MCF 10A (cell line): ENCODE results near the gene SPATS2L. TPM values are rescaled to one million over a fixed set of nuclear protein-coding genes. Genes with fewer than 3 reads are reported as not detected.

Experiments
- BruUV-seq: library from RNA; stranded (reverse); fragments of 400-500 nt; replicated peaks from 2 replicates; lab custom pipeline; 2021; lab: Mats Ljungman, UMichigan
- CTCF ChIA-PET: fragments of 300-600 bp; sonication (Branson Sonifier 250); formaldehyde crosslinking; extraction: SDS; loops from one replicate; lab custom pipeline; 2021; ENCODE audit warnings: antibody characterized with exemption, inconsistent platforms; lab: Yijun Ruan, JAX
- POLR2A ChIA-PET: fragments of 300-600, 350-650 bp; sonication (Branson Sonifier 250); formaldehyde crosslinking; extraction: SDS; loops from one replicate; lab custom pipeline; 2020; ENCODE audit warnings: antibody characterized with exemption, inconsistent platforms; lab: Yijun Ruan, JAX
- DNase-seq: peaks from one replicate; pipeline ENCODE4 v3.0.0-alpha.2; 2018; ENCODE audit not compliant: unreplicated experiment
- H3K27ac Mint-ChIP-seq: one replicate; pipeline ENCODE4 v1.8.0; 2022; ENCODE audit warnings: mild to moderate bottlenecking, low read depth, mixed read lengths; ENCODE audit not compliant: unreplicated experiment
- H3K27me3 Mint-ChIP-seq: one replicate; pipeline ENCODE4 v1.8.0; 2022; ENCODE audit warnings: mixed read lengths; ENCODE audit not compliant: insufficient read depth, unreplicated experiment
- H3K36me3 Mint-ChIP-seq: one replicate; pipeline ENCODE4 v1.8.0; 2022; ENCODE audit warnings: mild to moderate bottlenecking, moderate library complexity, mixed read lengths; ENCODE audit not compliant: insufficient read depth, unreplicated experiment
- H3K4me1 Mint-ChIP-seq: one replicate; pipeline ENCODE4 v1.8.0; 2022; ENCODE audit warnings: mixed read lengths; ENCODE audit not compliant: insufficient read depth, unreplicated experiment
- H3K4me3 Mint-ChIP-seq: one replicate; pipeline ENCODE4 v1.8.0; 2022; ENCODE audit warnings: mild to moderate bottlenecking, moderate library complexity, mixed read lengths; ENCODE audit not compliant: unreplicated experiment
- H3K9me3 Mint-ChIP-seq: one replicate; pipeline ENCODE4 v1.8.0; 2022; ENCODE audit warnings: mixed read lengths; ENCODE audit not compliant: unreplicated experiment
- intact Hi-C: fragments of 100-400 bp; cut with micrococcal nuclease; formaldehyde crosslinking; loops from 2 replicates; pipeline ENCODE4 v1.14.1; 2022
- total RNA-seq: library from RNA; stranded (reverse); gene quantifications from 2 replicates; pipeline ENCODE4 v1.2.3, GENCODE V29; 2022
- TF ChIP-seq, protein P1 (sequence below): fragments of 200-600 bp; IDR thresholded peaks from one replicate; pipeline ENCODE4 v1.8.0; 2022; ENCODE audit warnings: antibody characterized with exemption, mild to moderate bottlenecking; ENCODE audit not compliant: unreplicated experiment

SPATS2L gene
- total RNA-seq, 1 experiment from 2014 or later = 68.3 TPM

- H3K27ac Mint-ChIP-seq = no peak overlapping the region
- TF ChIP-seq, protein P1, sequence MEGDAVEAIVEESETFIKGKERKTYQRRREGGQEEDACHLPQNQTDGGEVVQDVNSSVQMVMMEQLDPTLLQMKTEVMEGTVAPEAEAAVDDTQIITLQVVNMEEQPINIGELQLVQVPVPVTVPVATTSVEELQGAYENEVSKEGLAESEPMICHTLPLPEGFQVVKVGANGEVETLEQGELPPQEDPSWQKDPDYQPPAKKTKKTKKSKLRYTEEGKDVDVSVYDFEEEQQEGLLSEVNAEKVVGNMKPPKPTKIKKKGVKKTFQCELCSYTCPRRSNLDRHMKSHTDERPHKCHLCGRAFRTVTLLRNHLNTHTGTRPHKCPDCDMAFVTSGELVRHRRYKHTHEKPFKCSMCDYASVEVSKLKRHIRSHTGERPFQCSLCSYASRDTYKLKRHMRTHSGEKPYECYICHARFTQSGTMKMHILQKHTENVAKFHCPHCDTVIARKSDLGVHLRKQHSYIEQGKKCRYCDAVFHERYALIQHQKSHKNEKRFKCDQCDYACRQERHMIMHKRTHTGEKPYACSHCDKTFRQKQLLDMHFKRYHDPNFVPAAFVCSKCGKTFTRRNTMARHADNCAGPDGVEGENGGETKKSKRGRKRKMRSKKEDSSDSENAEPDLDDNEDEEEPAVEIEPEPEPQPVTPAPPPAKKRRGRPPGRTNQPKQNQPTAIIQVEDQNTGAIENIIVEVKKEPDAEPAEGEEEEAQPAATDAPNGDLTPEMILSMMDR = no peak
- no peaks in the 10 kb centered on the region for H3K9me3 Mint-ChIP-seq
- H3K4me3 Mint-ChIP-seq = no peak overlapping the region
- H3K36me3 Mint-ChIP-seq = no peaks in the 10 kb centered on the region
- H3K4me1 Mint-ChIP-seq = peaks cover 12% of the 10 kb centered on the region
- TSS peak; percentile 39 for BruUV-seq
- intact Hi-C loops = no loop called here
- H3K27me3 Mint-ChIP-seq = no peaks in the 10 kb centered on the region
- DNase-seq = peak; percentile 83
- POLR2A ChIA-PET = interaction anchor here (0.6 to 4.6 kb wide), 9 partner anchors 10 to 269 kb away, joined by 3 to 20 read pairs (median 3); partner anchors contain the start of gene SPATS2L
- CTCF ChIA-PET = interaction anchor here (0.6 to 2.3 kb wide), 2 partner anchors 12 to 305 kb away, joined by 3 to 9 read pairs; no protein-coding TSS in a partner anchor
These were observed 17.6 kb upstream of the SPATS2L start for GRCh38 chr2:200288670-200289429.

- no peak overlapping the region for H3K27ac Mint-ChIP-seq
- no TSS peak for BruUV-seq
- H3K4me3 Mint-ChIP-seq = no peak overlapping the region
- no peaks in the 10 kb centered on the region for H3K27me3 Mint-ChIP-seq
- intact Hi-C loops = no loop called here
- H3K4me1 Mint-ChIP-seq = peaks cover 19% of the 10 kb centered on the region
- ChIA-PET CTCF (interaction anchor here (0.5 to 1.5 kb wide), 5 partner anchors 9 to 316 kb away, joined by 3 to 5 read pairs (median 4); no protein-coding TSS in a partner anchor), POLR2A (interaction anchor here (0.7 kb wide), 1 partner anchor 23 kb away, joined by 3 read pairs; no protein-coding TSS in a partner anchor)
- no peaks in the 10 kb centered on the region for H3K36me3 Mint-ChIP-seq
- TF ChIP-seq, protein P1 = no peak
- no peak for DNase-seq
- no peaks in the 10 kb centered on the region for H3K9me3 Mint-ChIP-seq
These were observed 10.4 kb upstream of the SPATS2L start for GRCh38 chr2:200296118-200296517.

DNA sequence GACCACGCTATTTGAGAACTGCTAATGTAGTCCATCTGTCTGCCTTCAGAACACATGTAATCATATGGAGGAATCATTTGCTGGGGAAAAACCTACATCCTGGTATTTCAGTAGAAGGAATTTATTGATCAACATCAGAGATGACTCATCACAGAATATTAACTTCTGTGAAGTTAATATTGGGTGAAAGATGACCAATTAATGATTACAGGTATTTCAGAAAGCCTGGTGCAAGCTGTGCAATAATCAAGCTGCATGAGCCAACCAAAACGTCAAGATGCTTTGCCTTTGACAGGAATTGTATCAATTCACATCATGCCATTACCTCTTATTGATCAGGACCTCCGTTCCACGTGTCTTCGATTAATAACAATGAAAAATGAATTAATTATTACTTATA is 9.4 kb upstream of the SPATS2L start:
- BruUV-seq = no TSS peak
- no peaks in the 10 kb centered on the region for H3K9me3 Mint-ChIP-seq
- H3K4me1 Mint-ChIP-seq = peaks cover 26% of the 10 kb centered on the region
- intact Hi-C loops = no loop called here
- no peak for DNase-seq
- H3K4me3 Mint-ChIP-seq = no peak overlapping the region
- no peaks in the 10 kb centered on the region for H3K27me3 Mint-ChIP-seq
- POLR2A ChIA-PET = no interaction called here
- no peak overlapping the region for H3K27ac Mint-ChIP-seq
- CTCF ChIA-PET = interaction anchor here (0.6 to 1.5 kb wide), 3 partner anchors 13 to 317 kb away, joined by 4 to 5 read pairs (median 5); no protein-coding TSS in a partner anchor
- H3K36me3 Mint-ChIP-seq = no peaks in the 10 kb centered on the region
- TF ChIP-seq, protein P1 = no peak

- H3K9me3 Mint-ChIP-seq = no peaks in the 10 kb centered on the region
- BruUV-seq = no TSS peak
- intact Hi-C loops = no loop called here
- no peak for DNase-seq
- H3K4me3 Mint-ChIP-seq = no peak overlapping the region
- H3K27ac Mint-ChIP-seq = no peak overlapping the region
- TF ChIP-seq, protein P1 = no peak
- H3K36me3 Mint-ChIP-seq = no peaks in the 10 kb centered on the region
- H3K4me1 Mint-ChIP-seq = peaks cover 35% of the 10 kb centered on the region
- ChIA-PET CTCF (interaction anchor here (1.5 kb wide), 1 partner anchor 14 kb away, joined by 5 read pairs; no protein-coding TSS in a partner anchor), POLR2A (interaction anchor here (0.5 to 1.2 kb wide), 2 partner anchors 15 to 16 kb away, joined by 3 read pairs; no protein-coding TSS in a partner anchor)
- H3K27me3 Mint-ChIP-seq = no peaks in the 10 kb centered on the region
These were observed 8.5 kb upstream of the SPATS2L start for GRCh38 chr2:200297989-200298388.
